GM12878 (cell line): ENCODE results near the gene ARID5B. TPM values are rescaled to one million over a fixed set of nuclear protein-coding genes. Genes with fewer than 3 reads are reported as not detected.

Experiments
- ATAC-seq: fragments of 200-7000 bp; cut with Tn5 transposase; 3 replicates; pipeline ENCODE4 v1.9.1; 2020; ENCODE audit warnings: mild to moderate bottlenecking, moderate library complexity
- BruUV-seq: library from RNA; stranded (reverse); fragments of 400-500 nt; replicated peaks from 2 replicates; lab custom pipeline; 2021; lab: Mats Ljungman, UMichigan
- CTCF ChIA-PET: fragments of 300-600 bp; sonication (Branson Sonifier 250); formaldehyde crosslinking; extraction: SDS; loops from one replicate; lab custom pipeline; 2021; ENCODE audit warnings: inconsistent platforms; lab: Yijun Ruan, JAX
- POLR2A ChIA-PET: fragments of 350-600 bp; formaldehyde crosslinking; extraction: SDS; loops from one replicate; lab custom pipeline; 2021; ENCODE audit warnings: inconsistent platforms; lab: Charles Lee
- RAD21 ChIA-PET: fragments of 300-600 bp; sonication (Branson Sonifier 250); formaldehyde crosslinking; loops from one replicate; lab custom pipeline; 2023; ENCODE audit warnings: antibody characterized with exemption; ENCODE audit not compliant: unreplicated experiment; lab: Charles Lee
- SMC1A ChIA-PET: fragments of 300-600 bp; sonication (Branson Sonifier 250); formaldehyde crosslinking; loops from one replicate; lab custom pipeline; 2023; ENCODE audit not compliant: unreplicated experiment, uncharacterized antibody; lab: Charles Lee
- DNase-seq: peaks from one replicate; pipeline ENCODE4 v3.0.0-alpha.2; 2011; ENCODE audit warnings: low read depth, low spot score
- FAIRE-seq: peaks from 3 replicates; lab custom pipeline; 2011; peaks lifted over from hg19 to GRCh38; lab: Jason Lieb, UNC
- H2AFZ ChIP-seq: 2 replicates; pipeline ENCODE4 v1.6.0; 2011; ENCODE audit warnings: low read depth, low read length, control low read depth; ENCODE audit not compliant: control insufficient read depth
- H3K27ac ChIP-seq: 2 replicates; pipeline ENCODE4 v1.5.1; 2011; ENCODE audit warnings: control low read depth; ENCODE audit not compliant: control insufficient read depth, insufficient read depth
- H3K27me3 ChIP-seq, 2 experiments: replicated peaks in 1 of 2; 2 replicates each; pipeline versions ENCODE4 v1.6.0 to v1.6.1; 2011; ENCODE audit warnings: low read length in 1 of 2; ENCODE audit not compliant: control insufficient read depth in 2 of 2, insufficient read depth in 2 of 2
- H3K36me3 ChIP-seq, 2 experiments: 2 replicates each; pipeline ENCODE4 v1.5.1; 2011; ENCODE audit warnings: low read length in 1 of 2; ENCODE audit not compliant: control insufficient read depth in 2 of 2, insufficient read depth in 2 of 2
- H3K4me1 ChIP-seq: 2 replicates; pipeline ENCODE4 v1.6.1; 2011; ENCODE audit warnings: mild to moderate bottlenecking, low read length, moderate library complexity, mixed read lengths; ENCODE audit not compliant: control insufficient read depth, insufficient read depth
- H3K4me2 ChIP-seq: 2 replicates; pipeline ENCODE4 v1.6.0; 2011; ENCODE audit warnings: control low read depth; ENCODE audit not compliant: control insufficient read depth, insufficient read depth
- H3K4me3 ChIP-seq: fragments of 200-600 bp; sonication (generic); 2 replicates; pipeline ENCODE4 v1.5.1; 2016
- H3K79me2 ChIP-seq: 2 replicates; pipeline ENCODE4 v1.6.0; 2011; ENCODE audit warnings: low read length; ENCODE audit not compliant: control insufficient read depth, insufficient read depth
- H3K9ac ChIP-seq: 2 replicates; pipeline ENCODE4 v1.8.0; 2011; ENCODE audit warnings: low read length, control low read depth, mixed read lengths; ENCODE audit not compliant: control insufficient read depth, insufficient read depth
- H3K9me3 ChIP-seq: replicated peaks from 3 replicates; pipeline ENCODE4 v1.5.1; 2011; ENCODE audit warnings: mild to moderate bottlenecking, low read length; ENCODE audit not compliant: control insufficient read depth, insufficient read depth
- H4K20me1 ChIP-seq: 2 replicates; pipeline ENCODE4 v1.6.0; 2011; ENCODE audit not compliant: control insufficient read depth, insufficient read depth
- GATAD2B ChIP-seq: fragments of 450-650 bp; conservative IDR thresholded peaks from 2 replicates; pipeline ENCODE4 v1.6.1; 2017; ENCODE audit warnings: low read depth, mild to moderate bottlenecking, moderate library complexity
- PAX8 ChIP-seq: fragments of 450-650 bp; IDR thresholded peaks from 2 replicates; pipeline ENCODE4 v1.6.1; 2017; ENCODE audit warnings: mild to moderate bottlenecking, moderate library complexity
- SREBF1 ChIP-seq: IDR thresholded peaks from 2 replicates; pipeline ENCODE4 v1.6.1; 2012; ENCODE audit warnings: mild to moderate bottlenecking, low read length
- WGBS: methylation state at CpG from one replicate; pipeline ENCODE4 v1.1.6; 2016; ENCODE audit warnings: low lambda C conversion rate; ENCODE audit not compliant: insufficient replicate concordance, insufficient coverage; ENCODE audit errors: missing lambda C conversion rate; 5-methylcytosine and 5-hydroxymethylcytosine counted together
- in situ Hi-C: fragments of 300-500 bp; cut with MboI; formaldehyde crosslinking; loops from 9 replicates; pipeline ENCODE4 v1.14.3; 2018; ENCODE audit warnings: mixed read lengths
- intact Hi-C: fragments of 100-400 bp; cut with micrococcal nuclease; formaldehyde crosslinking; loops from one replicate; pipeline ENCODE4 v1.14.2; 2022; ENCODE audit not compliant: unreplicated experiment
- polyA plus RNA-seq, 11 experiments: library from polyadenylated mRNA; depleted of rRNA in 4 of 11; unstranded in 6 of 11; stranded (reverse) in 5 of 11; fragments of >200 nt; fragmentation: Nextera tagmentation in 4 of 11; fragmentation: Illumina TruSeq in 1 of 11; extraction: Ambion mirVana in 4 of 11; extraction: Trizol in 1 of 11; gene quantifications; 1 replicate in 1 of 11; 2 replicates in 10 of 11; pipeline versions ENCODE4 v1.2.1 to v1.2.3, GENCODE V29; 2011 to 2016; ENCODE audit warnings: inconsistent platforms in 2 of 11, missing spikeins in 2 of 11, low read depth in 1 of 11
- total RNA-seq, 4 experiments: library from RNA; depleted of rRNA in 3 of 4; stranded (reverse); fragments of >200 nt in 3 of 4; fragmentation: Illumina TruSeq in 1 of 4; extraction: Trizol in 1 of 4; gene quantifications; 2 replicates each; pipeline versions ENCODE4 v1.2.1 to v1.2.3, GENCODE V29; 2013 to 2021
- TF ChIP-seq, protein P1 (sequence below): fragments of 450-650 bp; IDR thresholded peaks from 2 replicates; pipeline ENCODE4 v1.6.1; 2017; ENCODE audit warnings: borderline replicate concordance

ARID5B gene
- total and polyA plus RNA-seq, 10 of the 15 experiments (the other 5 are each of a cell fraction or from before 2014, with no cell fraction given), result 2.7 to 8.5 (median 6.1) TPM

GRCh38 chr10:61923950-61924274 is 22.4 kb downstream of the ARID5B start (continued):
- TF ChIP-seq GATAD2B, result no peak

DNA sequence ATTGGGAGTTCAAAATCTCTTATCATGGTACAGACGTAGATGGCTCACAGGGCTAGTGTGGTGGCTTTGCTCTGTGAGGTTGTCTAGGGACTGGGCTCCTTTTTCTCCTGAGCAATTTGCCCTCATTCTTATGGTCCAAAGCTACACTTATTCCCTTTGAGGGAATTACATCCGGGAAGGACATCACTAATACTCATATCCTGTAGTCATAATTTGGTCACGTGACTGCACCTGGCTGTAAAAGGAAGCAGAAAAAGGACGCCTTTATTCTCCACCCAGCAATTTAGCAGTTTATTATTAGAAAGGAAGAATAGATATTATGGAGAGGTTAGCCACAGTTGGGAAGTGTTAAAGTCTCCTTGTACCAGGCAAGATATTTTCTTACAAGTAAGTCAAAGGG is 28.1 kb downstream of the ARID5B start:
- Histone ChIP-seq H3K36me3 (peaks cover 0 to 18% of the 10 kb centered on the region in 2 experiments; a peak in 3 of 4 replicates), H3K4me3 (no peak overlapping the region), H3K4me1 (no peaks in the 10 kb centered on the region), H3K27me3 (no peaks in the 10 kb centered on the region), H3K9me3 (peaks cover 6% of the 10 kb centered on the region; the same call in 2 of the 3 replicates), H3K27ac (no peak overlapping the region), H2AFZ (no peak overlapping the region), H3K9ac (no peak overlapping the region), H3K4me2 (no peak overlapping the region), H4K20me1 (no peaks in the 10 kb centered on the region), H3K79me2 (peaks cover 1% of the 10 kb centered on the region)
- FAIRE-seq, result no peak
- intact Hi-C loops (no loop called here), in situ Hi-C loops (no loop called here)
- ChIA-PET RAD21 (no interaction called here), SMC1A (interaction anchor here (0.9 to 1.3 kb wide), 2 partner anchors 27 to 33 kb away, joined by 3 to 4 read pairs; no protein-coding TSS in a partner anchor), POLR2A (no interaction called here), CTCF (interaction anchor here (1.1 kb wide), 1 partner anchor 8 kb away, joined by 3 read pairs; no protein-coding TSS in a partner anchor)
- BruUV-seq, result no TSS peak
- WGBS, result 91% methylated on average over 4 of the region's 4 CpGs
- DNase-seq, result no peak
- TF ChIP-seq, protein P1, sequence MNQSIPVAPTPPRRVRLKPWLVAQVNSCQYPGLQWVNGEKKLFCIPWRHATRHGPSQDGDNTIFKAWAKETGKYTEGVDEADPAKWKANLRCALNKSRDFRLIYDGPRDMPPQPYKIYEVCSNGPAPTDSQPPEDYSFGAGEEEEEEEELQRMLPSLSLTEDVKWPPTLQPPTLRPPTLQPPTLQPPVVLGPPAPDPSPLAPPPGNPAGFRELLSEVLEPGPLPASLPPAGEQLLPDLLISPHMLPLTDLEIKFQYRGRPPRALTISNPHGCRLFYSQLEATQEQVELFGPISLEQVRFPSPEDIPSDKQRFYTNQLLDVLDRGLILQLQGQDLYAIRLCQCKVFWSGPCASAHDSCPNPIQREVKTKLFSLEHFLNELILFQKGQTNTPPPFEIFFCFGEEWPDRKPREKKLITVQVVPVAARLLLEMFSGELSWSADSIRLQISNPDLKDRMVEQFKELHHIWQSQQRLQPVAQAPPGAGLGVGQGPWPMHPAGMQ, result no peak
- TF ChIP-seq SREBF1 (no peak), PAX8 (no peak)
- ATAC-seq, result no peak
